B cell (primary cell): ENCODE measurements around the gene QRFP. TPM values are rescaled to one million over a fixed set of nuclear protein-coding genes. Genes with fewer than 3 reads are reported as not detected.

Source experiments
- ATAC-seq: fragments of 200-7000 bp; cut with Tn5 transposase; one replicate; pipeline ENCODE4 v1.10.0; 2021; ENCODE audit warnings: low read depth, mild to moderate bottlenecking, moderate number of reproducible peaks, moderate library complexity
- CTCF ChIA-PET: fragments of 350-600 bp; sonication (Branson Sonifier 250); formaldehyde crosslinking; loops from one replicate; lab custom pipeline; 2021; ENCODE audit warnings: antibody characterized with exemption, inconsistent platforms; lab: Charles Lee
- POLR2A ChIA-PET: fragments of 350-600 bp; sonication (Branson Sonifier 250); formaldehyde crosslinking; loops from one replicate; lab custom pipeline; 2021; ENCODE audit warnings: antibody characterized with exemption; lab: Charles Lee
- DNase-seq: peaks from one replicate; pipeline ENCODE4 v3.0.0; 2013
- H2AFZ ChIP-seq: 2 replicates; pipeline ENCODE4 v1.6.1; 2012; ENCODE audit warnings: mild to moderate bottlenecking, low read depth, low read length; ENCODE audit not compliant: insufficient read depth, poor library complexity, severe bottlenecking
- H3K27ac ChIP-seq, 2 donors: 1 replicate in 1 of 2; 2 replicates in 1 of 2; pipeline ENCODE4 v1.5.1; 2012 to 2013; ENCODE audit warnings: low read length in 2 of 2, mild to moderate bottlenecking in 2 of 2, moderate library complexity in 1 of 2
- H3K27me3 ChIP-seq, 4 experiments: fragments of 200-600 bp in 1 of 4; sonication (generic) in 1 of 4; replicated peaks in 1 of 4; 1 replicate in 2 of 4; 2 replicates in 2 of 4; pipeline versions ENCODE4 v1.6.1 to v1.7.0; 2013 to 2016; ENCODE audit warnings: low read length in 3 of 4, mild to moderate bottlenecking in 2 of 4, mixed read lengths in 1 of 4, moderate library complexity in 1 of 4; ENCODE audit not compliant: insufficient read depth in 4 of 4, control insufficient read depth in 3 of 4; ENCODE audit errors: control extremely low read depth in 1 of 4
- H3K36me3 ChIP-seq, 2 experiments: replicated peaks in 1 of 2; 1 replicate in 1 of 2; 2 replicates in 1 of 2; pipeline versions ENCODE4 v1.6.1 to v1.7.1; 2013; ENCODE audit warnings: low read length in 1 of 2; ENCODE audit not compliant: insufficient read depth in 2 of 2, control insufficient read depth in 1 of 2; ENCODE audit errors: control extremely low read depth in 1 of 2, extremely low read depth in 1 of 2
- H3K4me1 ChIP-seq, 2 donors: fragments of 200-600 bp in 1 of 2; sonication (generic) in 1 of 2; 1 replicate in 1 of 2; 2 replicates in 1 of 2; pipeline versions ENCODE4 v1.5.1 to v1.6.1; 2013 to 2017; ENCODE audit warnings: low read length in 2 of 2; ENCODE audit not compliant: control insufficient read depth in 2 of 2, insufficient read depth in 2 of 2
- H3K4me2 ChIP-seq: replicated peaks from 2 replicates; pipeline ENCODE3; 2012; ENCODE audit warnings: mild to moderate bottlenecking, low read depth, low read length; ENCODE audit not compliant: poor library complexity, severe bottlenecking
- H3K4me3 ChIP-seq, 5 experiments: fragments of 200-600 bp in 1 of 5; sonication (generic) in 1 of 5; 1 replicate in 3 of 5; 2 replicates in 2 of 5; pipeline versions ENCODE4 v1.5.1 to v1.7.0; 2011 to 2016; ENCODE audit warnings: low read length in 4 of 5, mild to moderate bottlenecking in 4 of 5, low read depth in 2 of 5, control low read depth in 1 of 5, moderate library complexity in 1 of 5; ENCODE audit not compliant: insufficient read depth in 1 of 5; ENCODE audit errors: control extremely low read depth in 1 of 5, extremely low read depth in 1 of 5
- H3K79me2 ChIP-seq: fragments of 200-600 bp; sonication (generic); one replicate; pipeline ENCODE4 v1.6.0; 2016; ENCODE audit warnings: low read length; ENCODE audit not compliant: control insufficient read depth, insufficient read depth
- H3K9ac ChIP-seq: fragments of 200-600 bp; sonication (generic); 2 replicates; pipeline ENCODE4 v1.6.1; 2017; ENCODE audit warnings: mild to moderate bottlenecking, low read length, moderate library complexity
- H3K9me3 ChIP-seq, 3 donors: one replicate each; pipeline versions ENCODE4 v1.6.1 to v1.7.1; 2013; ENCODE audit warnings: low read length in 2 of 3; ENCODE audit not compliant: control insufficient read depth in 2 of 3, insufficient read depth in 1 of 3; ENCODE audit errors: control extremely low read depth in 1 of 3
- H4K20me1 ChIP-seq: 2 replicates; pipeline ENCODE4 v1.6.0; 2012; ENCODE audit warnings: mild to moderate bottlenecking, low read length; ENCODE audit not compliant: insufficient read depth, control insufficient read depth, poor library complexity, severe bottlenecking
- H3K27ac Mint-ChIP-seq: one replicate; pipeline ENCODE4 v1.8.0; 2021; ENCODE audit warnings: mixed read lengths
- H3K27me3 Mint-ChIP-seq: one replicate; pipeline ENCODE4 v1.8.0; 2021; ENCODE audit warnings: mixed read lengths
- H3K4me1 Mint-ChIP-seq: one replicate; pipeline ENCODE4 v1.8.0; 2021; ENCODE audit warnings: mixed read lengths
- H3K4me3 Mint-ChIP-seq: one replicate; pipeline ENCODE4 v1.8.0; 2021; ENCODE audit warnings: mixed read lengths
- H3K9me3 Mint-ChIP-seq: one replicate; pipeline ENCODE4 v1.8.0; 2022; ENCODE audit warnings: mixed read lengths; ENCODE audit not compliant: insufficient read depth
- EZH2 ChIP-seq: IDR thresholded peaks from 2 replicates; pipeline ENCODE4 v1.6.1; 2012; ENCODE audit warnings: borderline replicate concordance, low read depth, mild to moderate bottlenecking, moderate library complexity, low read length; ENCODE audit not compliant: insufficient read depth, poor library complexity, severe bottlenecking
- WGBS: methylation state at CpG from one replicate; pipeline ENCODE4 v1.1.5; 2013; ENCODE audit warnings: missing lambda C conversion rate; ENCODE audit not compliant: insufficient coverage; 5-methylcytosine and 5-hydroxymethylcytosine counted together
- intact Hi-C: fragments of 100-400 bp; cut with micrococcal nuclease; formaldehyde crosslinking; loops from one replicate; pipeline ENCODE4 v1.10.0; 2022
- polyA plus RNA-seq: library from polyadenylated mRNA; depleted of rRNA; stranded (reverse); fragments of >200 nt; gene quantifications from 2 replicates; pipeline ENCODE4 v1.2.3, GENCODE V29; 2012
- total RNA-seq, 2 donors: library from RNA; stranded (reverse); fragments of 120-200 nt in 1 of 2; gene quantifications; 1 replicate in 1 of 2; 2 replicates in 1 of 2; pipeline versions ENCODE4 v1.2.3 to v1.2.4, GENCODE V29; 2013 to 2022
- TF ChIP-seq, protein P1 (sequence below): fragments of 200-600 bp; IDR thresholded peaks from one replicate; pipeline ENCODE4 v1.8.0; 2022; ENCODE audit warnings: antibody characterized with exemption, mild to moderate bottlenecking

Gene QRFP
- total and polyA plus RNA-seq, 2 donors (not counting 1 experiment from before 2014, with no cell fraction given) = 0.07 TPM; not detected in 1

DNA sequence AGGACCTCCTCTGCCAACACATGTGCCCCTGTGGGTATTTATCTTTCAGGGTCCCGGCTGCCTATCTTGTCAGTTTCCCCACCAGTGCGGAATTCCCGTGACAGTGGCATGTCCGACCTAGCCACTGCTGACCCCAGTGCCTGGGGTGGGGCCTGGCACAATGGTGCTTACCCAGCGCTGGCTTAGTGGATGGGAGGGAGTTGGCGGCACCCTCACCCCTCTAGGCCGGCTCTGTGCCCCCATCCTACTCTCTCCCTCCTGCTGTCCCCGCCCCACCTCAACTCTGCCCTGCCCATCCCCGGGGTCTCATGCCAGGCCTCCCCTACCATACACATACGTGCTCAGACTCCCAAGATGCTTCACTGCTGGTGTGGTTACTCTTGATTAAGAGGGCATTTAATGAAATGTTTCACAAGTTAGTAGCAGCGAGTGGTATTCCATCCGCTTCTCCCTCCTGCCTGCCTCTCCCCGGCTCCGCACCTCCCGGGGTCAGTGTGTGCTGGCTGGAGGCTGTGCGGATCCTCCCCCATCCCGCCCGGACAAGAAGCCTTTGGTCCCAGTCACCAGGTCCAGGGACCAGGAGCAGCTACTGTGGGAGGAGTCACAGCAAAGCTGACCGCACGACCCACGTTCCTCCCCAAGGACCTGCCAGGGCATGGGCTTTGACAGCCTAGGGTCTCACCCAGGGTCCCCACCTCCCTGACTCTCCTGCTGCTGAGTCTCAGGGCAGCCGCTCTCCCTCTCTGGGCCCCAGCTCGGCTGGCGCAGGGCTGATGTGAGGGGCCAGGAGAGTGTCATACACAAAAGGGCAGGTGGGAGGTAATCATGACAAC lies 9.5 kb upstream of the QRFP start:
- Histone ChIP-seq H3K9me3 (peaks cover 0 to 8% (median 0%) of the 10 kb centered on the region in 3 donors), H3K4me3 (no peak overlapping the region), H3K36me3 (no peaks in the 10 kb centered on the region), H3K27ac (no peak overlapping the region), H4K20me1 (no peaks in the 10 kb centered on the region), H3K4me1 (no peaks in the 10 kb centered on the region), H3K4me2 (no peak overlapping the region), H2AFZ (no peak overlapping the region), H3K9ac (no peak overlapping the region), H3K27me3 (no peaks in the 10 kb centered on the region), H3K79me2 (no peaks in the 10 kb centered on the region)
- Mint-ChIP-seq H3K4me3 (no peak overlapping the region), H3K27me3 (peaks cover 5% of the 10 kb centered on the region), H3K27ac (no peak overlapping the region), H3K9me3 (no peaks in the 10 kb centered on the region), H3K4me1 (no peaks in the 10 kb centered on the region)
- TF ChIP-seq EZH2 = no peak
- WGBS = 95% methylated on average over 19 of the region's 24 CpGs
- ATAC-seq (no peak), DNase-seq (no peak)
- ChIA-PET POLR2A (no interaction called here), CTCF (no interaction called here)
- intact Hi-C loops = no loop called here

DNA sequence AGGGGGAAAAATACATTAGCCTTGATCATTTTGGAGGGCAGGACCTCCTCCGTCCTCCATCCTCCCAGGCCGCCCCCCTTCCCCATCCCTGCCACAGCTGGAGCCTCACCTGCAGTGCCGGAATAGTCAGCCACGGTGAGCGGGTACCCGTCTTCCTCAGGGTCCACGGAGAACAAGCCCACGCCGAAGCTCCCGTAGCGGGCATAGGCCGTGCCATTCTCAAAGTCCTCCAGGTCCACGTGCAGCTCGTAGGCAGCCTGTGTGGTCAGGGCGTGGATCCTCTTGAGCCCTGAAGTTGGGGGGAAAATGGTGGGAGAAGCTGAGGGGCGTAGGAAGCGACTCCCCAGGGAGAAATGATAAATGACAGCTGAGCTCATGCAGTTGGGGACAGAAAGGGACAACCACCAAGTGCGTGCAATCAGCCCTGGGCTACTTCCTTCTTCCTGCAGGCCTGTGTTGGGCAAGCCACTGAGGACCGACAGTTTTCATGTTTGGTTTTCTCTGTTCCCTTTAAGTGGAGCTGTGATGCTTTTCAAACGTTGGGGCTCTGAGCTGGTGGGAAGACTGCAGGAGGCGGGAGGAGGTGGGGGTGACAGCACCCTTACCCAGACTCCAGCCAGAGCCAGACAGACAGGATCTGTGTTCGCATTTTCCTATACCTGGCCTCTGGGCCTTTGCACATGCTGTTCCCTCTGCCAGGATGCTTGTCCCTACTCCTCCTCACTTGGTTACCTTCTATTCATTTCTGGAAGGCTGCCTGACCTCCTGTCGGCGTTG lies 8.7 kb upstream of the QRFP start:
- intact Hi-C loops = no loop called here
- Histone ChIP-seq H3K36me3 (no peaks in the 10 kb centered on the region), H3K27me3 (peaks cover 0 to 2% (median 0%) of the 10 kb centered on the region in 4 experiments), H3K9me3 (peaks cover 0 to 8% (median 0%) of the 10 kb centered on the region in 3 donors), H3K27ac (no peak overlapping the region), H3K4me3 (no peak overlapping the region), H3K79me2 (no peaks in the 10 kb centered on the region), H3K4me2 (no peak overlapping the region), H3K9ac (no peak overlapping the region), H2AFZ (no peak overlapping the region), H4K20me1 (no peaks in the 10 kb centered on the region), H3K4me1 (no peaks in the 10 kb centered on the region)
- Mint-ChIP-seq H3K9me3 (no peaks in the 10 kb centered on the region), H3K27me3 (peaks cover 5% of the 10 kb centered on the region), H3K4me1 (no peaks in the 10 kb centered on the region), H3K27ac (no peak overlapping the region), H3K4me3 (no peak overlapping the region)
- 91% methylated on average over 24 of the region's 24 CpGs for WGBS
- no peak for DNase-seq
- CTCF ChIA-PET = interaction anchor here (1.2 kb wide), 1 partner anchor 204 kb away, joined by 3 read pairs; no protein-coding TSS in a partner anchor
- no peak for TF ChIP-seq EZH2
- TF ChIP-seq, protein P1, sequence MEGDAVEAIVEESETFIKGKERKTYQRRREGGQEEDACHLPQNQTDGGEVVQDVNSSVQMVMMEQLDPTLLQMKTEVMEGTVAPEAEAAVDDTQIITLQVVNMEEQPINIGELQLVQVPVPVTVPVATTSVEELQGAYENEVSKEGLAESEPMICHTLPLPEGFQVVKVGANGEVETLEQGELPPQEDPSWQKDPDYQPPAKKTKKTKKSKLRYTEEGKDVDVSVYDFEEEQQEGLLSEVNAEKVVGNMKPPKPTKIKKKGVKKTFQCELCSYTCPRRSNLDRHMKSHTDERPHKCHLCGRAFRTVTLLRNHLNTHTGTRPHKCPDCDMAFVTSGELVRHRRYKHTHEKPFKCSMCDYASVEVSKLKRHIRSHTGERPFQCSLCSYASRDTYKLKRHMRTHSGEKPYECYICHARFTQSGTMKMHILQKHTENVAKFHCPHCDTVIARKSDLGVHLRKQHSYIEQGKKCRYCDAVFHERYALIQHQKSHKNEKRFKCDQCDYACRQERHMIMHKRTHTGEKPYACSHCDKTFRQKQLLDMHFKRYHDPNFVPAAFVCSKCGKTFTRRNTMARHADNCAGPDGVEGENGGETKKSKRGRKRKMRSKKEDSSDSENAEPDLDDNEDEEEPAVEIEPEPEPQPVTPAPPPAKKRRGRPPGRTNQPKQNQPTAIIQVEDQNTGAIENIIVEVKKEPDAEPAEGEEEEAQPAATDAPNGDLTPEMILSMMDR = no peak
- ATAC-seq = no peak
- POLR2A ChIA-PET = no interaction called here
